KG1 (cell line): Measurements from ENCODE around the gene PLEKHA5.
"Not testable (repeated sequence)": the region's sequence is repeated elsewhere in the genome, so short reads cannot be mapped to it uniquely, and the experiment has no call there.

Source experiments
- DNase-seq: peaks from one replicate; lab custom pipeline; 2025; lab: John Stamatoyannopoulos, UW

The PLEKHA5 gene

GRCh38 chr12:19278407-19278806, 148.9 kb downstream of the PLEKHA5 start:
- no peak for DNase-seq

GRCh38 chr12:19282133-19282699, 152.7 kb downstream of the PLEKHA5 start:
- DNase-seq, result no peak

GRCh38 chr12:19284658-19285057, 155.1 kb downstream of the PLEKHA5 start:
- DNase-seq, result no peak

- no peak for DNase-seq
These were observed 156.4 kb downstream of the PLEKHA5 start for GRCh38 chr12:19285793-19286448.

- no peak for DNase-seq
These were observed 157.8 kb downstream of the PLEKHA5 start for GRCh38 chr12:19287302-19287701.

- no peak for DNase-seq
These were observed 158.6 kb downstream of the PLEKHA5 start for GRCh38 chr12:19288161-19288560.

- no peak for DNase-seq
These were observed 159.2 kb downstream of the PLEKHA5 start for GRCh38 chr12:19288603-19289244.

GRCh38 chr12:19298836-19299605, 169.5 kb downstream of the PLEKHA5 start:
- DNase-seq, result no peak

- DNase-seq, result no peak
These were observed 170.2 kb downstream of the PLEKHA5 start for GRCh38 chr12:19299765-19300164.

GRCh38 chr12:19301223-19301622, 171.7 kb downstream of the PLEKHA5 start:
- DNase-seq, result no peak

- DNase-seq, result no peak
These were observed 172.2 kb downstream of the PLEKHA5 start for GRCh38 chr12:19301688-19302087.

GRCh38 chr12:19302100-19302640, 172.6 kb downstream of the PLEKHA5 start:
- no peak for DNase-seq

- no peak for DNase-seq
These were observed 174.0 kb downstream of the PLEKHA5 start for GRCh38 chr12:19303496-19303895.

- no peak for DNase-seq
These were observed 174.7 kb downstream of the PLEKHA5 start for GRCh38 chr12:19304149-19304750.

GRCh38 chr12:19305621-19306020, 176.1 kb downstream of the PLEKHA5 start:
- not testable (repeated sequence) for DNase-seq

GRCh38 chr12:19306366-19306765, 176.8 kb downstream of the PLEKHA5 start:
- DNase-seq, result no peak

- DNase-seq, result no peak
These were observed 177.9 kb downstream of the PLEKHA5 start for GRCh38 chr12:19307451-19307850.

GRCh38 chr12:19311165-19311564, 181.6 kb downstream of the PLEKHA5 start:
- no peak for DNase-seq

GRCh38 chr12:19312637-19313036, 183.1 kb downstream of the PLEKHA5 start:
- DNase-seq, result no peak

- DNase-seq, result no peak
These were observed 186.9 kb downstream of the PLEKHA5 start for GRCh38 chr12:19316425-19316824.

GRCh38 chr12:19322376-19322775, 192.8 kb downstream of the PLEKHA5 start:
- no peak for DNase-seq

GRCh38 chr12:19323805-19324204, 194.3 kb downstream of the PLEKHA5 start:
- no peak for DNase-seq
